Measurements from ENCODE around the gene RASA2. TPM values are rescaled to one million over a fixed set of nuclear protein-coding genes. Genes with fewer than 3 reads are reported as not detected.

The RASA2 gene
- polyA plus RNA-seq, 1 donor (not counting 4 experiments of a cell fraction or from before 2014, with no cell fraction given): 10.3 TPM

GRCh38 chr3:141553055-141553454 lies 66.2 kb downstream of the RASA2 start:
- Histone ChIP-seq H3K27me3 (ENCODE audit: control insufficient read depth, extremely low read depth, insufficient read depth, low read length) (no peaks in the 10 kb centered on the region), H3K27ac (ENCODE audit: control insufficient read depth, insufficient read depth, low read length) (no peak overlapping the region), H3K4me3 (ENCODE audit: control insufficient read depth in 2 of 3, extremely low read depth in 1 of 3, insufficient read depth in 2 of 3, low read depth in 1 of 3, low read length in 3 of 3) (no peak overlapping the region), H4K20me1 (ENCODE audit: control insufficient read depth, extremely low read depth, insufficient read depth, low read length) (no peaks in the 10 kb centered on the region), H3K9ac (ENCODE audit: control insufficient read depth, extremely low read depth, insufficient read depth, low read length) (no peak overlapping the region), H3K4me2 (ENCODE audit: control insufficient read depth, extremely low read depth, insufficient read depth, low read depth, low read length) (no peak overlapping the region), H2AFZ (ENCODE audit: control insufficient read depth, low read length) (no peak overlapping the region), H3K9me3 (ENCODE audit: control insufficient read depth, low read depth, low read length) (no peaks in the 10 kb centered on the region), H3K79me2 (ENCODE audit: control insufficient read depth, insufficient read depth, low read length) (peaks cover 6% of the 10 kb centered on the region), H3K9me1 (ENCODE audit: control insufficient read depth, extremely low read depth, insufficient read depth, low read length) (no peaks in the 10 kb centered on the region), H3K4me1 (ENCODE audit: control insufficient read depth, extremely low read depth, insufficient read depth, low read length) (no peaks in the 10 kb centered on the region), H3K36me3 (ENCODE audit: control insufficient read depth in 2 of 2, extremely low read depth in 1 of 2, insufficient read depth in 2 of 2, low read length in 2 of 2) (peaks cover 5 to 11% of the 10 kb centered on the region in 2 experiments)
- no peak for FAIRE-seq
- TF ChIP-seq, protein P1, sequence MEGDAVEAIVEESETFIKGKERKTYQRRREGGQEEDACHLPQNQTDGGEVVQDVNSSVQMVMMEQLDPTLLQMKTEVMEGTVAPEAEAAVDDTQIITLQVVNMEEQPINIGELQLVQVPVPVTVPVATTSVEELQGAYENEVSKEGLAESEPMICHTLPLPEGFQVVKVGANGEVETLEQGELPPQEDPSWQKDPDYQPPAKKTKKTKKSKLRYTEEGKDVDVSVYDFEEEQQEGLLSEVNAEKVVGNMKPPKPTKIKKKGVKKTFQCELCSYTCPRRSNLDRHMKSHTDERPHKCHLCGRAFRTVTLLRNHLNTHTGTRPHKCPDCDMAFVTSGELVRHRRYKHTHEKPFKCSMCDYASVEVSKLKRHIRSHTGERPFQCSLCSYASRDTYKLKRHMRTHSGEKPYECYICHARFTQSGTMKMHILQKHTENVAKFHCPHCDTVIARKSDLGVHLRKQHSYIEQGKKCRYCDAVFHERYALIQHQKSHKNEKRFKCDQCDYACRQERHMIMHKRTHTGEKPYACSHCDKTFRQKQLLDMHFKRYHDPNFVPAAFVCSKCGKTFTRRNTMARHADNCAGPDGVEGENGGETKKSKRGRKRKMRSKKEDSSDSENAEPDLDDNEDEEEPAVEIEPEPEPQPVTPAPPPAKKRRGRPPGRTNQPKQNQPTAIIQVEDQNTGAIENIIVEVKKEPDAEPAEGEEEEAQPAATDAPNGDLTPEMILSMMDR (optimal IDR thresholded peaks at IDR 0.05 in 1 of 3, IDR thresholded peaks at IDR 0.05 in 1 of 3, conservative IDR thresholded peaks at IDR 0.05 in 1 of 3; ENCODE audit: extremely low read depth in 1 of 3, insufficient read depth in 2 of 3, low read length in 3 of 3): no peak
- TF ChIP-seq EZH2 (IDR thresholded peaks at IDR 0.05; ENCODE audit: low read length): no peak
- no peak for DNase-seq (ENCODE audit: low read depth, low spot score)
- dilution Hi-C loops (cut with MboI; ENCODE audit: extremely low pct_ligation_motif_present, low sequenced_read_pairs): no loop called here

DNA sequence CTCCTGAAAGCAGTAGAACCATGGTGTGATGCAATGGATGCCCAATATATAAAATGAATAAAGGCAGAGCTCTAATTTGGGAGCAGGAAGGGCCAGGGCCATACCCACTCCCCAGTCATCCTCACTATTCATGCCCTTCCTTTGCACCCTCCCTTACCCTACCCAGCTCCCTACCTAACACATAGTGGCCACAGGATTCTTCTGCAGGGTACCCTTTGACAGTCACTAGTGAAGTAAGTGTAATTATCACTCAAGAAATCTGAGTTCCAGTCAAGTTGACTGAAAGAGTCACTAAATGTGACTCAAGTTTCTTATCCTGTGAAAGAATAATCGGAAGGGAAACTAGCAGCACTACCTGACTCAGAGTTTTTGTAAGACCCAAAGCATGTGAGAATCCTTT lies 69.2 kb downstream of the RASA2 start:
- H3K4me2 ChIP-seq (ENCODE audit: control insufficient read depth, extremely low read depth, insufficient read depth, low read depth, low read length): no peak overlapping the region
- FAIRE-seq: no peak
- dilution Hi-C loops (cut with MboI; ENCODE audit: extremely low pct_ligation_motif_present, low sequenced_read_pairs): no loop called here
- no peak overlapping the region for H2AFZ ChIP-seq (ENCODE audit: control insufficient read depth, low read length)
- H3K9ac ChIP-seq (ENCODE audit: control insufficient read depth, extremely low read depth, insufficient read depth, low read length): no peak overlapping the region
- no peak for TF ChIP-seq EZH2 (IDR thresholded peaks at IDR 0.05; ENCODE audit: low read length)
- TF ChIP-seq, protein P1 (optimal IDR thresholded peaks at IDR 0.05 in 1 of 3, IDR thresholded peaks at IDR 0.05 in 1 of 3, conservative IDR thresholded peaks at IDR 0.05 in 1 of 3; ENCODE audit: extremely low read depth in 1 of 3, insufficient read depth in 2 of 3, low read length in 3 of 3): no peak
- no peak overlapping the region for H3K4me3 ChIP-seq (ENCODE audit: control insufficient read depth in 2 of 3, extremely low read depth in 1 of 3, insufficient read depth in 2 of 3, low read depth in 1 of 3, low read length in 3 of 3)
- peaks cover 2% of the 10 kb centered on the region for H3K79me2 ChIP-seq (ENCODE audit: control insufficient read depth, insufficient read depth, low read length)
- H3K9me3 ChIP-seq (ENCODE audit: control insufficient read depth, low read depth, low read length): no peaks in the 10 kb centered on the region
- H3K9me1 ChIP-seq (ENCODE audit: control insufficient read depth, extremely low read depth, insufficient read depth, low read length): no peaks in the 10 kb centered on the region
- peaks cover 7 to 12% of the 10 kb centered on the region in 2 experiments for H3K36me3 ChIP-seq (ENCODE audit: control insufficient read depth in 2 of 2, extremely low read depth in 1 of 2, insufficient read depth in 2 of 2, low read length in 2 of 2)
- H3K27ac ChIP-seq (ENCODE audit: control insufficient read depth, insufficient read depth, low read length): no peak overlapping the region
- H4K20me1 ChIP-seq (ENCODE audit: control insufficient read depth, extremely low read depth, insufficient read depth, low read length): no peaks in the 10 kb centered on the region
- no peaks in the 10 kb centered on the region for H3K27me3 ChIP-seq (ENCODE audit: control insufficient read depth, extremely low read depth, insufficient read depth, low read length)
- H3K4me1 ChIP-seq (ENCODE audit: control insufficient read depth, extremely low read depth, insufficient read depth, low read length): no peaks in the 10 kb centered on the region
- no peak for DNase-seq (ENCODE audit: low read depth, low spot score)
